GM19043 (cell line): Measurements from ENCODE around the gene SREBF2.
"Not testable (repeated sequence)": the region's sequence is repeated elsewhere in the genome, so short reads cannot be mapped to it uniquely, and the experiment has no call there.

ENCODE experiments used
- ATAC-seq: cut with Tn5 transposase; IDR thresholded peaks from one replicate; pipeline ENCODE4 v1.9.1; 2021; ENCODE audit warnings: low read depth; ENCODE audit not compliant: unreplicated experiment

Gene SREBF2

DNA sequence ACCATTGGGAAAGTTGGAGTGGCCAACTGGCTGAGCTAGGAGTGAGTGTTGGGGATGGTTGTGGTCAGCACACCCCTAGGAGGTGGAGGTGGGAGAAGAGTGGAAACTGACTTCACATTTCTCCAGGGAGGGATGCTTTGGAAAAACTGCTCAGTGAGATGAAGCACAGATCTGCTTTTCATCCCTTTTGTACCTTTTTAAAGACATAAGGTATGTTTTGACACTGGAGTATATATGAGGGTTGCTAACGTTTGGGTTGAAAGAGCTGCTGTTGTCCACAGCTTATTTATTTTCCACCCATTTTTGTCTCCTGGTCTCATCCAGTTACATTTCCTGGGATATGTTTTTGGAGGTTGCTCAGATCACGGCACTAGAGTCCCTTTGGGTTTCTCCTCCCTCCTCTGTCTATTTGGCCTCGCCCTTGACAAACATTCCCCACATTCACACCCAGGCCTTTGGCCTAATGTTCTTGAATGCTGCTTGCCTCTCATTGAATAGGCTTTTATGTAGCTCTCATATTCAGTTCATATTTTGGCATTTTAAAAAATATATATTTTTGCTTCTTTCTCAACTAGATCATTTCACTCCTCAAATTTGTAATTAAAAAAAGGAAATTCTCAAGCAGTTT lies 8.3 kb downstream of the SREBF2 start:
- ATAC-seq: no peak

- no peak for ATAC-seq
These were observed 10.4 kb downstream of the SREBF2 start for GRCh38 chr22:41842996-41843970.

- ATAC-seq: no peak
These were observed 11.1 kb downstream of the SREBF2 start for GRCh38 chr22:41844036-41844435.

DNA sequence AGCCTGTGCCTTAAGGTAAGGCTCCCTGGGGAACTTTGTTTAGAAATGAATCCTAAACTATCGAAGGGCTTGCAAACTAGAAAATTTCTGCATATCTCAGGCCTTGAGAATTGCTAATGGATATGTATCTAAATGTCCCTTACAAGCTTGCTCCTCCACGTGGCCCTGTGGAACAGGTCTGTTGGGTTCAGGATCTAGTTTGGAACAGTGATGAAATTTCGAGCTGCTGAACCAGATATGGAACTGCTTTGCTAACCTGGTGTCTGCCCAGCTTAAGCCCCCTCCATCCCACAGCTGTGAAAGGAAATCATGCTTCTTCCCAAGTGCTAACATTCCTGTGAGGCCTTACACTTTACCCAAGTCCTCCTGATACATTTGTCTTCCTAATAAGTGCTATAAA lies 11.6 kb downstream of the SREBF2 start:
- ATAC-seq: no peak

DNA sequence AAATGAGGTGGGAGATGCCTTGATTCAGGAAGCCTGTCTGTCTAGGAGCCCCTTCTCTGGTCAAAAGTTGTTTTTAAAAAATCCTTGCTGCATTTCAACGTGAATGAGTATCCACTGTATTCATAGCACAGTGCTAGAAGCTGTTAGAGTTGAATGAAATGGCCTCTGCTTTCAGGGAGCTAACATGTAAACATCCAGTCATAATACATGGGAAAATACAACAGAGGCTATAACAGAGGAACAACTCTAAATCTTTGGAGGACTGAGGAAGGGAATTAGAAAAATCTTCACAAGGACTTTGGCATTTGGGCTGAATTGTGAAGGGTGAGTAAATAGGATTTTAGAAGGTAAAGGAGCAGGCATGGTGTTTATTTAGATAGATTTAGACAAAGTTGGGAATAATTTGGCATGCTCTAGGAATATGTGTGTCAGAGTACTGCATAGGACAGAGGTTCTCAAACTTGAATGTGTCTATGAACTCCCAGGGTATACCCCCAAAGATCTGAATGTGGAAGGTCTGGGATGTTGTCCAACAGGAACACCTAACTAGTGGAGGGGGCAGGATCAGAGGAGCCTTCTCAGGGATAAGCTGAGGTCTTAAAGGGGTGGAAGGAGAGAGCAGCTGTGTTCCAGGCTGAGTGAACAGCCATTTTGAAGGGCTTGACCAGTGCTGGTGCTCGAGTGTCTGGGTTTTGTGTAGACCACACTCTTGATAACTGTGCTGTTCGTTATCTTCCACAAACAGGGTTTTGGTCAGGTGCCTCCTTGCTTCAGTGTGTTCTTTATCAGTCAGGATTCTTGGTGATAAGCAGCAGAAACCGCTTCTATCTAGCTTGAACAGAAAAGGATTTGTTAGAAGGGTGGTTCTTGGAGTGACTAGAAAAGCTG lies 12.7 kb downstream of the SREBF2 start:
- ATAC-seq: no peak

DNA sequence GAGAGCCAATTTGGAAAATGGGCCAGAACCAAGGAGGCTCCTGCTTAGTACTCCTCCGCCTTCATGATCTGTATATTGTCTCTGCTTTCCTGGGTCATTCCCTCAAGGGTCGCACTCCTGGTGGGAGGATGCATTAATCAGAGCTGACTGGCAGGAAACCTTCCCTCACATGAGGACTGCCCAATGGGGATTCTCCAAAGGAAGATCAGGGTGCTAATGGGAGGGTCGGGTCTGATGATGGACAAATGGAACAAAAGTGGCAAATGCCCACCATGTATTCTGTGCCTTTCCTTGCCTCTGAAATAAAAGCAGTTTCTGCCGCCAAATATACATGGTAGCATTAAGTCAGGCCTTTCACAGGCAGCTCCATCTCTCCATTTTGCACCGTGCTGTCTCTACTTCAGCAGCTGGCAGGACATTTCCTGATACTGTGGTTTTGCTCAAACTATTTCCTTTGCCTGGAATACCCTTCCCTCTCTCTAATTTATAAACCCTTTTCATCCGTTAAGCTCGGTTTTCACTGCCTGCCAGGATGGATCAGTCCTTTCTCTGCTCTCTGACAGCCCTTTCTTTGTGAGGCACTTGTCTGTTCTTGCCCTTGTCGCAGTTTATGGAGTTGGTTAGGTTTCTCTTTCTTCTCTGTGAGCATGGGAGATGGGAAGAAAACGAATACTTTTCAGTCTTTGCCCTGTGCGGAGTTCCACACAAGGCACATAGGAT lies 13.5 kb downstream of the SREBF2 start:
- no peak for ATAC-seq

- ATAC-seq: no peak
These were observed 14.4 kb downstream of the SREBF2 start for GRCh38 chr22:41847300-41847699.

GRCh38 chr22:41848468-41848867 lies 15.6 kb downstream of the SREBF2 start:
- no peak for ATAC-seq

DNA sequence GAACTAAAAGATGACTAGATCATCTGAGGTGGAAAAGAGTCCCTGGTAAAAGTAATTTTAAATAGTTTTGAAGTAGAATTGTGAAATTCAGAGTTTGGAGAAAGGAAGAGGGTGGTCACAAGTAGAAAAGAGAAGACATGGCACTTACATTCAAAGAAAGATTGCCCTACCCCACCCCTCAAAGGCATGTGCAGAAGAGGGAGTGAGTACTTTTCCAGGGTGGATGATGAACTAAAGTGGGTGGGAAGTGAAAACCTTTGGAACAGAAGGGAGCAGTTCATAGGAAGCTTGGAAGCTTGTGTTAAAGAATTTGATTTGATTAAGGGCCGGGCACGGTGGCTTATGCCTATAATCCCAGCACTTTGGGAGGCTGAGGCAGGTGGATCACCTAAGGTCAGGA lies 23.6 kb downstream of the SREBF2 start:
- ATAC-seq: no peak

DNA sequence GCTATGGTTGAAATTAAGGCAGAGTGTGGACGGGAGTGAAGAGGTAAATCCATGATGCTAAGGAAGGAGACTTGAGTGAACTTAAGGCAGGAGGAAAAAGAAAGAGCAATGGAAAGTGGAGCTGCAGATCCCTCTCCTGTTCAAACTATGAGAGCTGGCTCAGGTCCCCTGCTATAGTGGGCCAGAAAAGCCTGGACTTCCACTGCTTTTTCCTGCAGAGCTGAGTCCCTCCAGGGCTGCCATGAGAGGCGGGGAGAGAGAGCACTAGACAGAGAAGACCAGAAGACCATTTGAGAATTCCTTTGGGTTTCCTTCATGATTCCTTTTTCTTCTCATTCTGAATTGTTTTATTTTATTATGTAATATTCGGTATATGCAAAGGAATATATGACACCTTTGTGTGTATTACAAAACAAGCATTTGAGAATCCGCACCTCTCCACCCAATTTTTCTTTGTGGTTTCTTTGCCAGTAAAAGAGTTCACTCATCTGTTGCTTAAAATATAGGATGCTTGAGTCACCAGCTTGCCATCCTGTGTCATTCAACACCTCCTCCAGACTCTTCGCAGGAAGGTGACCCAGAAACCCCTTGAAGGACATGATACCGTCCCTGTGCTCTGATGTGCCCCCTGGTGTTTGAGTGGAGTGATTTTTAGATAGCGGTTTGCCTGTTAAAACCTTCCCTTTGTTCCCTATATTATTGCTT lies 24.4 kb downstream of the SREBF2 start:
- ATAC-seq: no peak

DNA sequence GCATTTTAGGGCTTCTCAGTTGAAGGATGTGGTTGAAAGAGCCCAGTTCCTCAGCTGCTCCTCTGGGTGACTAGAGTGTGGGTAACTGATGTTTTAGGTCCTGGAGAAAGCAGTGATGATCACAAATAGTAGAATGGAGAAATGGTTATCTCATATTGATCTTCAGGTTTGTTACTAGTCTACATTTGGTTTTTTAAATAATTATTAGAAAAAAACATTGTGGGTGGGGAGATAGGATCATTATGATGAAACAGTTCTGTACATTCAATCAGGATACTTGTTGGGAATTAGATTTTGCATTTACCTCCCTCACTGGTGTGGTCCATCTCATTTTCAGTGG lies 24.9 kb downstream of the SREBF2 start:
- ATAC-seq: no peak

- ATAC-seq: peak; percentile 44
These were observed 29.2 kb downstream of the SREBF2 start for GRCh38 chr22:41862160-41862529.

DNA sequence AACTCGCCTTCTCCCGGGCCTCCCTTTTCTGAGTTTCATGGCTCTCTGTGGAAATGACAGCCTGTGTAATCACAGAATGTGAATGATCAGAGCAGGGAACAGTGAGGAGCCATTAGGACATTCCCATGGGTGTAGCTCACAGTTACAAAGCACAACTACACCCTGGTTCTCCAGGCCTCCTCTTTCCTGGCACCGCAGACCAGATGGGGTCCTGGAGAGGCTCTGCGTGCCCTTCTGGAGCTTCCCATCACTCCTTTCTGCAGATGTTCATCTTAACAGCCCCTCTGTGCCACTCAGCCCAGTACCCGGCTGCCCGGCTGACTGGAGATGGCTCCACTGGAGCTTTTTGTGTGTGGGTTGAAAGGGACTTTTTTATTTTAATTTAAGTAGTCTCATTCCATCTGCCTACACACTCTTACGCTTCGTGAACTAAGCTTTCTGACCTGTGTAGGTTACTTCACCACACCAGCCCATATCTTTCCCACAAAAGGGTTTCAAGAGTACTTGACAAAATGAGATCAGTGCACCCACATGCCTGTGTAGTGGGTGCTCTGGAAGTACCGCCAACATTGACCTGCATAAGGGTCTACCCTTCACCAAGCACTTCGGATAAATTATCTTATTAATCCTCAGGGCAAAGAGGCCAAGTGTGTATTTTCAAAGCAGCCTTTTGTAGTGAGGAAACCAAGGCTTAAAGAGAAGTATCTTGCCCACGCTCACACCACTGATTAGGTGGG lies 29.8 kb downstream of the SREBF2 start:
- peak; percentile 48 for ATAC-seq

GRCh38 chr22:41863472-41863871 lies 30.6 kb downstream of the SREBF2 start:
- no peak for ATAC-seq

- ATAC-seq: no peak
These were observed 35.7 kb downstream of the SREBF2 start for GRCh38 chr22:41868556-41868955.

- ATAC-seq: not testable (repeated sequence)
These were observed 37.2 kb downstream of the SREBF2 start for GRCh38 chr22:41870081-41870480.

- no peak for ATAC-seq
These were observed 37.9 kb downstream of the SREBF2 start for GRCh38 chr22:41870786-41871185.

- ATAC-seq: no peak
These were observed 40.5 kb downstream of the SREBF2 start for GRCh38 chr22:41873391-41873790.

DNA sequence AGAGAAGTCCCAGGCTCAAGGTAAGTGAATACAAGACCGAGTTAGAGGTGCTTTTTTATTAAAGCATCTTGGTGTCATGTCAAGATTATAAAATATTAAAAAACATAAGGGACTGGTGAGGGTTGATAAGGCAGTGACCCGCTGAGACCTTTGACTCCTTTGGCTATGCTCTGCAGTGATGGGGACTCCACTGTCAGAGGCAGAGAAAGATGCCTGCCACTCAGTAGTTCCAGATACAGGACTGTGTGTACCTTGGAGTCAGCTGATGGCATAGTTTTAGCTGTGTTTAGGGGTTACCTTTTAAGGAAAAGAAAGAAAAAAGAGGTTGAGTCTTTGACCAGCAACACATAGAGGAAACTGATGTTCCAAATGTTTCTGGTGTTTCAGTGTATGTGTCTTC lies 41.2 kb downstream of the SREBF2 start:
- ATAC-seq: no peak
